ENCODE results near the gene ACSL4.
A peak's percentile ranks its signal among the peaks of the same experiment; 100 is the strongest.
"Not testable (repeated sequence)": the region's sequence is repeated elsewhere in the genome, so short reads cannot be mapped to it uniquely, and the experiment has no call there.

Gene ACSL4

DNA sequence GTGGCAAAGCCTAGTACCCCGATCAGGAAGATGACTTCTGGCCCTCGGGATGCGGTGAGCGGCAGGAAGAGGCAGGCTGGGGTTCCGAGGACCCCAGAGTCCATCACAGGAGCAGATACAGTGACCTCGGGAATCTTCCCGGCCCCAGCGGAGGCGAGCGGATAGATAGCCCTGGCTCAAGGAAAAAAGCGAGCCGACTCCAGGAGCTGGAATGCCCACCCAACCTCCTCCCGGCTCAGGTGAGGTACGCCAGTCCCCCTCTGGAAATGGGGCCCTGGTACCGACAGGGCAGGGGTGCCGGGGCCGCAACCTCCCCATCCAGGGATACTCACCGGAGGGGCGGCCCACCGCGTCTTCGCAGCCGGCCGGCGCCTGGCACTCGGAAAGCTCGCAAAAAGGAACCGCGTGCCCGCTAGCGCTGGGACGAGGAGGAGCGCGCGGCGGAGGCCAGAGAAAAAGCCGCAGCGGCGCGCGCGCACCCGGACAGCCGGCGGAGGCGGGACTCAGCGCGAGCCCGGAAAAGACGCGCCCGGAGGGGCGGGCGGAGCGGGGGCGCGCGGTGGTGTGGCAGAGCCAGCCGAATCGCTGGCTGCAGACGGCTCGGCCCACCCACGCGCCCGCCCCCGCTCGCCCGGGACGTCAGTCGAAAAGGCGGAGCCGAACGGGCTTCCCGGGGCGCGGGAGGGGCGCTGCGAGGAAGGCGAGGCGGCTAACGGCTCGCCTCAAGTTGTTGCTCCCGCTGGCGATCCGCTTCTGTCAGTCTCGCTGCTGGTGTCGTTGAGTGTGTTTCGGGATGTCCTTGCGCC lies at the start of gene ACSL4:
ACSL4 (minus strand) TSS at position 451 of the 806 bp plus-strand sequence. CDS start 49,894 bp downstream, outside the sequence.
- peak; percentile 96 for DNase-seq (ENCODE audit: low read depth, low spot score)

GRCh38 chrX:109777749-109778148 lies 44.7 kb upstream of the ACSL4 start:
- DNase-seq (ENCODE audit: low read depth, low spot score): no peak

DNA sequence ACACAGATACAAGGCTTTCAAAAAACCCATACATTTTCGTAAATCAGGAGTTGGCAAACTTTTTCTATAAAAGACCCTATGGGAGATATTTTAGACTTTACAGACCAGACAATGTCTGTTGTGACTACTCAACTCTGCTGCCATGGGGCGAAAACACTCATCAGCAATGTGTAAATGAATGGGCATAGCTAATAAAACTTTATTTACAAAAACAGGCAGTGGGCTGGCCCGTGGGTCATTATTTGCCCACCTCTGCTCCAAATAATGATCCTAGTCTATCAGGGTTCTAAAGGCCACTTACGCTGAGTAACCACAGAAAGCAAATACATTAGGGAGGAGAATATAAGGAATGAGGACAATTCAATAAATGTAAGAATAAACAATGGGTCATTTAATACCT lies 43.9 kb upstream of the ACSL4 start:
- no peak for DNase-seq (ENCODE audit: low read depth, low spot score)

GRCh38 chrX:109776432-109776831 lies 43.4 kb upstream of the ACSL4 start:
- no peak for DNase-seq (ENCODE audit: low read depth, low spot score)

DNA sequence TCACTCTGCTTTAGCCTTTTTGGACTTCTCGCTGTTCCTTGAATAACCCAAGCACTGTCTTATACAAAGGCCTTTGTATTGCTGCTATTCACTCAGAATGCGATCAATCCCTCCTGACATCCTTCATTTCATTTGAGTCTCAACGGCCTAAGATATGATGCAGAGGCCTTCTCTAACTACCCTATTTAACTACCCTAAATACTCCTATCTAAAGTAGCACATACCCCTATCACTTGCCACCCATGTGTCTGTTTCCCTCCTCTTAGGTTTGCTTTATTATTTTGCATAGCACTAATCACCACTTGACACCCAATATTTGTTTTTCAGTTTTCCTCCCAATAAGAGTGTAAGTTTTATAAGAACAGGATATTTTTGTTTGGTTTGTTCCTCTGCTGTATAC lies 42.3 kb upstream of the ACSL4 start:
- no peak for DNase-seq (ENCODE audit: low read depth, low spot score)

DNA sequence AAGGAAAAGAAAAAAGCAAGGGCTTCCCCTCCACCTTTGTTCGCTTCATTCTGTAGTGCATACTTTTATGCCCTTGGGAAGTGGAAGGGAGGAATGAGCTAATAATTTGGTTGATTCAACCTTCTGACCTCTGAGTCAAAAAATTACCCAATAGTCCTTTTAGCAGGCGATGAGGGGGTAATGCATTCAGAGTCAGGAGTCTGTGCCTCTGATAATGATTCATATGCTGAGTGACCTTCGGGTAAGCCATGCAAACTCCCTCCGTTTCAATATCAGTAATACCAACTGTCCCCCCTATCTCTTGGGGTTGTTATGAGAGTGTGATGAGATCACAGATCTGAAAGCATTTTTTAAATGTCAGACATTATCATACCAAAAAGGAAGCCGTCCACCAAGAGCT lies 41.6 kb upstream of the ACSL4 start:
- no peak for DNase-seq (ENCODE audit: low read depth, low spot score)

DNA sequence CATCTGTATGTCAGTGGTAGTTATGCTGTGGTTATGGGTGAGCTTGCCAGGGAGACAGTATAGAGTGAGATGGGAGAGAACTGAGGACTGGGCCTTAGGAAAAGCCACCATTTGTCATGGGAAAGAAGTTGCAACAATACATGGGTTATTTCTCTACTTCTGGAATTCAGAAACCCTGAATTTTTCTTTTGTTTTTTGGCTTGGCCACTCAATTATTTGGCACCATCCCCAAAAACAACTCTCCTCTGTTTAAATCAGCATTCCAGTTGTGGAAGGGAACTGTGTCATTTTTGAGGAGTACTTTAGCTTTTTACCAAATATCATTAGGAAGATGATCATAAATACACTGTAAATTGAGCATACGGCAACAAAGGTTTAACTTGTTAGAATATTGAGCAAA lies 41.1 kb upstream of the ACSL4 start:
- DNase-seq (ENCODE audit: low read depth, low spot score): no peak

- DNase-seq (ENCODE audit: low read depth, low spot score): no peak
Observed at GRCh38 chrX:109773374-109773773, 40.3 kb upstream of the ACSL4 start.

GRCh38 chrX:109770780-109771179 lies 37.7 kb upstream of the ACSL4 start:
- DNase-seq (ENCODE audit: low read depth, low spot score): no peak

GRCh38 chrX:109760922-109761250 lies 27.8 kb upstream of the ACSL4 start:
- peak; percentile 88 for DNase-seq (ENCODE audit: low read depth, low spot score)

- DNase-seq (ENCODE audit: low read depth, low spot score): no peak
Observed at GRCh38 chrX:109760209-109760921, 27.3 kb upstream of the ACSL4 start.

- DNase-seq (ENCODE audit: low read depth, low spot score): no peak
Observed at GRCh38 chrX:109753256-109753655, 20.2 kb upstream of the ACSL4 start.

DNA sequence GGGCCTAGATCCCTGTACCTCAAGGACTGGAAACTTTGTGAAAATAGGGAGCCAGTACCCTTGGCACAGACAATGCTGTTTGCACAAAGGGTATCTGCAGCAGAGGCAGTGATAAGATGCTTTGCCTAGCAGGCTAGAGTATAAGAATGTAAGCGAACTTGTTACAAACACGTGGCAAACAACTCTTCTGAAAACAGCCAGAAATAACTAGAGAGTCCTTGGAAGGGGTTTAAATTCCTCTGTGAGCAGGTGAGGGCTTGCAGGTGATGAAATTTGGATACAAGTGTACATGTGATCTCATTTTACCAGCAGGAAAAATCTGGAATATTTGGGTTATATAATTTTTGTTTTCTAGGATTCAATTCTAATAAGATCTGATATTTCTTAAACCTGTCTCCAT lies 18.6 kb upstream of the ACSL4 start:
- DNase-seq (ENCODE audit: low read depth, low spot score): no peak

DNA sequence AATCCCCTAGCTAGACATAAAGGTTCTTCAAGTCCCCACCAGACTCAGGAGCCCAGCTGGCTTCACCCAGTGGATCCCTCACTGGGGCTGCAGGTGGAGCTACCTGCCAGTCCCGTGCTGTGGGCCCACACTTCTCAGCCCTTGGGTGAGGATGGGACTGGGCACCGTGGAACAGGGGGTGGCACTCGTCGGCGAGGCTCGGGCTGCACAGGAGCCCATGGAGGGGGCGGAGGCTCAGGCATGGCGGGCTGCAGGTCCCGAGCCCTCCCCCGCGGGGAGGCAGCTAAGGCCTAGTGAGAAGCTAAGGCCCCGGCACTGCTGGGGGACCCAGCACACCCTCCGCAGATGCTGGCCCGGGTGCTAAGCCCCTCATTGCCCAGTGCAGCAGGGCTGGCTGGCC lies 16.1 kb upstream of the ACSL4 start:
- DNase-seq (ENCODE audit: low read depth, low spot score): no peak

DNA sequence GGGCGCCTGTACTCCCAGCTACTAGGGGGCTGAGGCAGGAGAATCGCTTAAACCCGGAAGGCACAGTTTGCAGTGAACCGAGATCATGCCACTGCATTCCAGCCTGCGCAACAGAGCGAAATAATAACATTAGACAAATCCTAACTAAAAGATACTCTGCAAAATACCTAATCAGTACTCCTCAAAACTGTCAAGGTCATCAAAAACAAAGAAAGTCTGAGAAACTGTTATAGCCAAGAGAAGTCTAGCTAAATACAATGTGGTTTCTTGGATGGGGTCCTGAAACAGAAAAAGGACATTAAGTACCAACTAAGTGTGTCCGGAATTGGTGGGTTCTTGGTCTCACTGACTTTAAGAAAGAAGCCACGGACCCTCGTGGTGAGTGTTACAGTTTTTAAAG lies 14.6 kb upstream of the ACSL4 start:
- no peak for DNase-seq (ENCODE audit: low read depth, low spot score)

DNA sequence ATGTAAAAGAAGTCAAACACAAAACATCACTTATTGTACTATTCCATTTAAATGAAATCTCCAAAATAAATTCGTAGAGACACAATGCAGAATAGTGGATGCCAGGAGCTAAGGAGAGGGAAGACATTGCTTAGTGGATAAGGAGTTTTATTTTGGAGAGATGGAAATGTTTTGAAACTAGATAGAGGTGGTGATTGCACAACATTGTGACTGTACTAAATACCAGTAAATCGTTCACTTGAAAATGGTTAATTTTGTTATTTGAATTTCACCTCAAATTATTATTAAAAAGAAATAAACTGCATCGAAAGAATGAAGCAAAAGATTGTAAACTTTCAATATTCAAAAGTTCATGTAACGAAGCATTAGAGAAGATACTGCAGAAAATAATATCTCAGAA lies 9.7 kb upstream of the ACSL4 start:
- no peak for DNase-seq (ENCODE audit: low read depth, low spot score)

DNA sequence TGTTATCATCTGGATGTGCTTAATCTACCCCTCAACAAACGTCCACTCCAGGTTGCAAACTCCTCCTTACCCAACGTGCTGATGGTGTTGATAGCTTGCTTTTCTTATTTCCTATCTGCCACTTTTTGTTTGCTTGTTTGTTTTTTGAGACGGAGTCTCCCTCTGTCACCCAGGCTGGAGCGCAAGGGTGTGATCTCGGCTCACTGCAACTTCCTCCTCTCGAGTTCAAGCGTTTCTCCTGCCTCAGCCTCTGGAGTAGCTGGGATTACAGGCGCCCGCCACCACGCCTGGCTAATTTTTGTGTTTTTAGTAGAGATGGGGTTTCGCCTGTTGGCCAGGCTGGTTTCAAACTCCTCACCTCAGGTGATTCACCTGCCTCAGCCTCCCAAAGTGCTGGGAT lies 7.8 kb upstream of the ACSL4 start:
- not testable (repeated sequence) for DNase-seq (ENCODE audit: low read depth, low spot score)

DNA sequence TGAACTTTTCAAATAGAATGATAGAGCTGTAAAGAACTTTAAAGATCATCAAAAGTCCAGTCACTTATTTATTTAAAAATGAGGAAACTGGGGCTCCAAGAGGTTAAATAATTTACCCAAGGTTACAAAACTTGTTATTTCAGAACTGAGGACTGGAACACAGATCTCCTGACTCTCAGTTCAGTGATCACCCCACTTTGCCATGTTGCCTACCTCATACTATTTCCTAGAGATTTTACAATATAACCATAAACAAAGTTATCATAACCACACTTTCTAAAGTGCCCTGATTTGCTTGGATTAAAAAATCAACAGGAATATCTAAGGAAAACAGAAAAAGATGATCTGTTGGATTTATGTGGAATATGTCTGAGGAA lies 7.4 kb upstream of the ACSL4 start:
- DNase-seq (ENCODE audit: low read depth, low spot score): no peak

DNA sequence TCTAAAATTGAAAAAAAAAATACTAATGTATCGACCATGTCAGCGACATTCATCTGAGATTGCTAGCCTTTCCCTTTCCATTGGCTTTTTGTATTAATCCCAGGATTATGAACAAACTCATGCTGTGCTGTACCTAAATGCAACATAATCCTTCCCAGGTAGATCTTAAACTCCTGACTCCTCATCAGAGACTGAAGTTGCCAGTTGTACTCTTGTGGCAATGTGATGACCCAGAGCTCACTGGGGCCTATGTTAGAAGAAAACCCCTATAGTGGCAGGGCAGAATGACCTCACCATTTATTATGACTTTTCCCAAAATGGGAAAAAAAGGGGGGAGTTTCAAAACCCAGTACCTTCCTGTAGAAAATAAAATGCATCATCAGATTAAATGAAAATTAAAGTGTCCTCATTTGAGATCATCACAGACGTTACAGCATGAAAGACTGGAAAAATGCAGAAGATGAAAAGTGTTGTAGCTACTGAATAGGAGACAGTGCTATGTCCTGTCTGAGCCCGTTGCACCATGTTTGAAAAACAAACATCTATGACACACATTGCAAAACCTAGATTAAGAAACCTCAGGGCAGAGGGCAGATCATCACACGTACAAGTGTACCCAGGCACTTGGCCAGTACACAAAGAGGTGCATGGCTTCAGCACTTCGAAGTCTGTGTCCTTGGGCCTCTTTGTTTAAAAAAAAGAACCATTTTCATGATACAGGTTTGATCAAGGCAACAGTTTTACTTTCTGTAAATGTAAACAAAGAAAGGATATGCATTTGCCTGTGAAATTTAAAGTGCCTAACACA lies 6.8 kb upstream of the ACSL4 start:
- no peak for DNase-seq (ENCODE audit: low read depth, low spot score)

GRCh38 chrX:109735202-109735744 lies 2.2 kb upstream of the ACSL4 start:
- no peak for DNase-seq (ENCODE audit: low read depth, low spot score)

GRCh38 chrX:109733613-109734083 lies 591 bp upstream of the ACSL4 start:
- DNase-seq (ENCODE audit: low read depth, low spot score): no peak
